Heart left ventricle (tissue), 13 donors: Measurements from ENCODE around the gene F5.

Source experiments
- CTCF ChIP-seq, 12 donors: fragments of 200-600 bp; sonication (generic) in 4 of 12; IDR thresholded peaks; one replicate each; pipeline versions ENCODE4 v1.5.0 to v1.8.0; 2018 to 2022; ENCODE audit warnings: antibody characterized with exemption in 12 of 12, mild to moderate bottlenecking in 5 of 12
- POLR2A ChIP-seq, 2 donors: fragments of 450-650 bp; IDR thresholded peaks; one replicate each; pipeline ENCODE4 v1.6.1; 2017; ENCODE audit warnings: antibody characterized with exemption in 2 of 2, mild to moderate bottlenecking in 2 of 2, moderate library complexity in 2 of 2
- donor health status: ischemic (EF 13 %, LVEDD 7.1; RV severe dilation, severe dysfunction).
- donor health status: DM: no; HTN: yes; CAD: no.
- donor health status: DM: no; HTN: no; CAD: no.
- donor health status: ischemic (EF 25% LVEDD 6.9; RV normal size, moderate dysfunction).
- donor health status: ischemic (EF 25% LVEDD 5.7; RV mildly dilated, moderate dysfunction).
- donor health status: ischemic (EF 35%, LVEDD 5.7; RV mildly dilated, moderate dysfunction).
- donor health status: nonischemic (EF 11% LVEDD 7.7; RV severe dilation, severe dysfunction).
- donor health status: DM: yes; HTN: yes; CAD: no.
- donor health status: PGD.
- donor health status: ischemic (EF 29% LVEDD 5.4; RV normal size, mild dysfunction).
- donor health status: nonischemic (EF 23%, LVEDD 6.1; RV moderate dilation, normal function).

- TF ChIP-seq CTCF (IDR thresholded peaks at IDR 0.05) (peak in 6 of 12 donors; percentile 7 to 34 (median 19)), POLR2A (IDR thresholded peaks at IDR 0.05) (no peak)
These were observed 76.9 kb downstream of the F5 start for GRCh38 chr1:169509354-169509753.
